ENCODE data around the gene GTF2IRD1. TPM values are rescaled to one million over a fixed set of nuclear protein-coding genes. Genes with fewer than 3 reads are reported as not detected.
A peak's percentile ranks its signal among the peaks of the same experiment; 100 is the strongest.

GTF2IRD1 gene
- total RNA-seq, 2 experiments from 2014 or later, result 4.9 to 6.6 TPM

DNA sequence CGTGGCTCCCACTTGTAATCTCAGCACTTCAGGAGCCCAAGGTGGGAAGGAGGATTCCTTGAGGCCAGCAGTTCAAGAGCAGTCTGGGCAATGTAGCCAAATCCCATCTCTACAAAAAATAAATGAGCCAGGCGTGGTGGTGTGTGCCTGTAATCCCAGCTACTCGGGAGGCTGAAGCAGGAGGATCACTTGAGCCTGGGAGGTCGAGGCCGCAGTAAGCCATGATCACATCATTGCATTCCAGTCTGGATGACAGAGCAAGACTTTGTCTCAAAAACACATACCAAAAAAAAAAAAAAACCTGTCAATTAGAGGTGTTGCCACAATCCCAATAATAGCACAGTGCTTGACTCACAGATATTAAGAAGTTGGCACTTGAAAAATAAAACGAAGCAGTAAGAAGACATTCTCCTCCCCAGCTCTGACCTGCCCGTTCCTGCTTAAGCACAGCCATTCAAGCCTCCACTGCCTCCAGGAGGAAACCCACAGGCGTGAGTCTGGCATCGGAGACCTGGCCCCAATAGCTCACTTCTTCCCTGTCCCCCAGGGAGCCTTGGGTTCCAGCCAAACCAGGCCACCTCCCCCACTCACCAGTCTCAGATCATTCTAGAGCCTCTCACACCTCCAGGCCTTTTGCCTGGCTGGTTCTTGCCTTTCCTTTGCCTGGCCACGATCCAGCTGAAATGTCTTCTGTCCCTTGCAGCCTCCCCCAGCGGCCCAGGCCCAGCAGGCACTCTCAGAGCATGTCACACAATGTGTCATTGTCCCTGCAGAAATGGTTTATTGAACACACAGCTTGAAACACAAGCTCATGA lies 158.5 kb downstream of the GTF2IRD1 start:
- no peaks in the 10 kb centered on the region for H3K36me3 Mint-ChIP-seq
- peaks cover 7% of the 10 kb centered on the region for H3K4me1 Mint-ChIP-seq (ENCODE audit: low read depth)
- H3K27ac Mint-ChIP-seq, result no peak overlapping the region
- H3K27me3 Mint-ChIP-seq, result no peaks in the 10 kb centered on the region
- no peak overlapping the region for H3K4me3 Mint-ChIP-seq
- intact Hi-C loops (cut with micrococcal nuclease), result no loop called here
- ChIA-PET CTCF (interaction anchor here (0.6 kb wide), 1 partner anchor 714 kb away, joined by 4 read pairs; no protein-coding TSS in a partner anchor), POLR2A (interaction anchor here (0.9 to 1.4 kb wide), 2 partner anchors 31 to 46 kb away, joined by 3 to 4 read pairs; no protein-coding TSS in a partner anchor)
- no peak for DNase-seq
- no peaks in the 10 kb centered on the region for H3K9me3 Mint-ChIP-seq

DNA sequence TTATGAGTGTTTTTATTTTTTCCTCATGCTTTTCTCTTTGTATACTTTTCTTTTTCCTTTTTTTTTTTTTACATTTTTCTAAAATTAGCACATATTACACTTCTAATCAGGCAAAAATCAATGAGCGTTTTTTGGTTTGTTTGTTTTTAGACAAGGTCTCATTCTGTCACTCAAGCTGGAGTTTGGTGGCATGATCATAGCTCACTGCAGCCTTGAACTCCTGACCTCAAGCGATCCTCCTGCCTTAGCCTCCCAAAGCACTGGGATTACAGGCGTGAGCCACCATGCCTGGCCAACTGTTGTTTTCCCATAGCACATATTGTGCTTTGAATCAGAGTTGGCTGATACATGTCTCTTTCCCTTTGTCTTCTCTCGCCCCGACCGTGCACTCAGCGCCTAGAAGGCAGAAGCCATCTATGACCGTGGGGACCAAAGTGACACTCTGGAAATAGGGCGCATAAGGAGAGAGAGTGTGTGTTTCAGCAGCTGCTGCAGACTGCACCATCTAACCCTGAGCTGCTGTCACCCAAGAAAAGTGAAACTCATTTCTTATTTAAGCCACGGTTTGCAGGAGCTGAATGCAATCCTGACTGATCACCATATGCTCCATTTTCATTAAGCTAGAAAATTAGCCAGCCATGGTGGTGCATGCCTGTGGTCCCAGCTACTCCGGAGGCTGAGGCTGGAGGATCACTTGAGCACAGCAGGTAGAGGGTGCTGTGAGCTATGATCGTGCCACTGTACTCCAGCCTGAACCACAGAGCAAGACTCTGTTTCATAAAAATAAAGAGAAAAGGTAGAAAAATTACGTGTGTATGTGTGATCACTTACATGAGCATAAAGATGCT lies 162.5 kb downstream of the GTF2IRD1 start:
- Mint-ChIP-seq H3K4me3 (no peak overlapping the region), H3K36me3 (no peaks in the 10 kb centered on the region), H3K27me3 (no peaks in the 10 kb centered on the region), H3K27ac (no peak overlapping the region), H3K4me1 (ENCODE audit: low read depth) (peaks cover 15% of the 10 kb centered on the region), H3K9me3 (no peaks in the 10 kb centered on the region)
- no peak for DNase-seq
- ChIA-PET POLR2A (no interaction called here), CTCF (interaction anchor here (0.7 kb wide), 1 partner anchor 945 kb away, joined by 3 read pairs; no protein-coding TSS in a partner anchor)
- intact Hi-C loops (cut with micrococcal nuclease), result no loop called here

DNA sequence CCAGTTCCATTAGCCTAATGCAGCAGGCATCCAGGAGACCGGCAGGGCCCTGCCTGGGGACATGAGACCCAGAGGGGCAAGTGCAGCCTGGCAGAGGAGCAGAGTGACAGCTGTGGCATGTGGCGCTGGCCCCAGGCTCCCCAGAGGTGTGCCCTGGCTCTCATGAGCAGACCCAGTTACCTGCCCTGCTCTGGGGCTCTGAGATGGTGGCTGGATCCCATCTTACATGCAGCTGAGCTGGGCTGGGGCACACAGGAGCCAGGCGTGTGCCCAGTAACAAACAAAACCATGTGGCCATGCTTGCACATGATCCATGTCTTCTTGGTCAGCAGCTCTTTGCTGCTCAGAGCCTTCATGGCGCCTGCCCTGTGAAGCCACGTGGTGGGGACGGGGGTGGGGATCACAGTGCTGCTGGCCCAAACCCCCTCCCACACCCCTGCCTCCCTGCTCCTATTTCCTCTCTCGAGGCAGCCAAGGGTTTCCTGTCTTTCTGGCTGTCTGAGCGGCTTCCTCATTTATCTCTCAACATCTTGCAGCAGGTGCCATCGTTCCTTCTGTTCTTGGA lies 163.6 kb downstream of the GTF2IRD1 start:
- intact Hi-C loops (cut with micrococcal nuclease), result no loop called here
- H3K36me3 Mint-ChIP-seq, result no peaks in the 10 kb centered on the region
- H3K27me3 Mint-ChIP-seq, result no peaks in the 10 kb centered on the region
- H3K27ac Mint-ChIP-seq, result no peak overlapping the region
- DNase-seq, result peak; percentile 21
- no peaks in the 10 kb centered on the region for H3K9me3 Mint-ChIP-seq
- peaks cover 15% of the 10 kb centered on the region for H3K4me1 Mint-ChIP-seq (ENCODE audit: low read depth)
- ChIA-PET CTCF (no interaction called here), POLR2A (no interaction called here)
- no peak overlapping the region for H3K4me3 Mint-ChIP-seq

DNA sequence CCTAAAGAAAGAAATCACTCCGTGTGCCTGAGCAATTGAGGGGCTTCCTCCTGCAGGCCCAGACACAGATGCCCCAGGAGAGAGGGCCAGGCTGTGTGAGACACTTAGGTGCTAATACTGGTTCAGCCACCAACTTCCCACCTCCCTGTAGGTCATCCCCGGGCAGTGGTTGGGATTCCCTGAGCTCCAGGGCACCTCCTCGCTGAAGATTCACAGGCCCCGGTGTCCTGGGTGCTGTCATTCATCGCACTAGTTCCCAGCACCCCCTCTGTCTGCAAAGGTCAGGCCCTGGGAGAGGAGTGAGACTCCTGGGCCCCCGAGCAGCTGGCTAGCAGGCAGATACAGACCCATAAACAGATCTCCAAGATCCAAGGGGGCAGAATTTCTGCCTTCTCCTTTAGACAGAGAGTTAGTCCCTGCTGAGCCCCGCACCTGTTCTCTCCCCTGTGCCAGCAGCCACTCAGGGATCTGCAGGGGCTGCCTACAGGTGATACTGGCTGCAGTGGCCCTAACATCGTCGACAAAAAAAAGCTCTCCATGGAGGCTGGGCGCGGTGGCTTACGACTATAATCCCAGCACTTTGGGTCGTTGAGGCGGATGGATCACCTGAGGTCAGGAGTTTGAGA lies 165.6 kb downstream of the GTF2IRD1 start:
- no peak for DNase-seq
- intact Hi-C loops (cut with micrococcal nuclease), result no loop called here
- Mint-ChIP-seq H3K36me3 (no peaks in the 10 kb centered on the region), H3K27me3 (no peaks in the 10 kb centered on the region), H3K9me3 (no peaks in the 10 kb centered on the region), H3K4me1 (ENCODE audit: low read depth) (peaks cover 15% of the 10 kb centered on the region), H3K4me3 (no peak overlapping the region), H3K27ac (no peak overlapping the region)
- ChIA-PET CTCF (no interaction called here), POLR2A (no interaction called here)

DNA sequence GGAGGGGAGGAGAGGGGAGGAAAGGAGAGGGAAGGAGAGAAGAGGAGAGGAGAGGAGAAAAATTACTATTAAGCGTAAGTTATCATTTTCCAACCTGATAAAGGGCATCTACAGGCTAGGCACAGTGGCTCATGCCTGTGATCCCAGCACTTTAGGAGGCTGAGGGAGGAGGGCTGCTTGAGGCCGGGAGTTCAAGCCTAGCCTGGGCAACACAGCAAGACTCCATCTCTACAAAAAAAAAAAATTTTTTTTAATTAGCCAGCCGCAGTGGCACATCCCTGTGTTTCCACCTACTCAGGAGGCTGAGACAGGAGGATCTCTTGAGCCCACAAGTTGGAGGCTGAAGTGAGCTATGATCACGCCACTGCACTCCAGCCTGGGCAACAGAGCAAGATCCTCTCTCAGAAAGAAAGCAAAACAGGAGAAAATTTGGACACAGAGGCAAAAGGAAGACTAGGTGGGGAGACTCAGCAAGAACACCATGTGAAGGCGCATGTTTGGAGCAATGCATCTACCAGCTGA lies 168.6 kb downstream of the GTF2IRD1 start:
- H3K9me3 Mint-ChIP-seq, result no peaks in the 10 kb centered on the region
- POLR2A ChIA-PET, result no interaction called here

DNA sequence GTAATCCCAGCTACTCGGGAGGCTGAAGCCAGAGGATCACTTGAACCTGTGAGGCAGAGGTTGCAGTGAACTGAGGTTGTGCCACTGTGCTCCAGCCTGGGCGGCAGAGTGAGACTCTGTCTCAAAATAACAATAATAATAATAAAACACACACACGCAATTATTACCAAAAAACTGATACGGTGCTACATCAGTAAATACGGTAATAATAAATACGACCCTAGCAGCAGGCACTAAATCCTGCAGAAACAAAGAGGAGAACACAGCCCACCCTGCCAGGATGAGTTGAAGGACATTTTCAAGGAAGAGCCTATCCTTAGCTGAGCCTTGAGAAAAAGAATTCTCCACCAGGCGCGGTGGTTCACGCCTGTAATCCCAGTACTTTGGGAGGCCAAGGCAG lies 169.4 kb downstream of the GTF2IRD1 start:
- H3K27me3 Mint-ChIP-seq, result no peaks in the 10 kb centered on the region
- intact Hi-C loops (cut with micrococcal nuclease), result no loop called here
- ChIA-PET POLR2A (no interaction called here), CTCF (no interaction called here)
- no peaks in the 10 kb centered on the region for H3K36me3 Mint-ChIP-seq
- no peak overlapping the region for H3K27ac Mint-ChIP-seq
- H3K4me3 Mint-ChIP-seq, result no peak overlapping the region
- H3K4me1 Mint-ChIP-seq (ENCODE audit: low read depth), result peaks cover under 1% of the 10 kb centered on the region
- no peak for DNase-seq
- no peaks in the 10 kb centered on the region for H3K9me3 Mint-ChIP-seq

More for the DNA sequence above, 168.6 kb downstream of the GTF2IRD1 start:
- H3K4me3 Mint-ChIP-seq, result no peak overlapping the region
- CTCF ChIA-PET, result no interaction called here
- no peak overlapping the region for H3K27ac Mint-ChIP-seq
- DNase-seq, result no peak
- H3K36me3 Mint-ChIP-seq, result no peaks in the 10 kb centered on the region
- peaks cover 8% of the 10 kb centered on the region for H3K4me1 Mint-ChIP-seq (ENCODE audit: low read depth)
- intact Hi-C loops (cut with micrococcal nuclease), result no loop called here
- H3K27me3 Mint-ChIP-seq, result no peaks in the 10 kb centered on the region

DNA sequence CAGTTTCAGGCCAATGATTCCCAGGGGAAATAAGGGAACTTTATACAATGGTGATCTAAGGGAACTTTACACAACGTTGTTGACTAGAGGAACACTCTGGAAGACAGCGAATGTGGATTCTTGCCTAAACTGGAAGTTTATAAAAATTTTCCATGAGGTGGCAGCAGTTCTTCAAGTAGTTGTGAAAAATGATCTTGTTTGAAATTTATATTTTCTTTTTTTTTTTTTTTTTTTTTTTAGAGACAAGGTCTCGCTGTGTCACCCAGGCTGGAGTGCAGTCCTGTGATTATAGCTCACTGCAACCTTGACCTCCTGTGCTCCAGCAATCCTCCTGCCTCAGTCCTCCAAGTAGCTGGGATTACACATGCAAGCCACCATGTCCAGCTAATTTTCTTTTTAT lies 171.7 kb downstream of the GTF2IRD1 start:
- Mint-ChIP-seq H3K9me3 (no peaks in the 10 kb centered on the region), H3K4me3 (no peak overlapping the region), H3K36me3 (no peaks in the 10 kb centered on the region), H3K27me3 (no peaks in the 10 kb centered on the region), H3K27ac (no peak overlapping the region), H3K4me1 (ENCODE audit: low read depth) (no peaks in the 10 kb centered on the region)
- intact Hi-C loops (cut with micrococcal nuclease), result no loop called here
- POLR2A ChIA-PET, result no interaction called here
- CTCF ChIA-PET, result interaction anchor here (0.6 kb wide), 1 partner anchor 67 kb away, joined by 3 read pairs; no protein-coding TSS in a partner anchor
- DNase-seq, result no peak

DNA sequence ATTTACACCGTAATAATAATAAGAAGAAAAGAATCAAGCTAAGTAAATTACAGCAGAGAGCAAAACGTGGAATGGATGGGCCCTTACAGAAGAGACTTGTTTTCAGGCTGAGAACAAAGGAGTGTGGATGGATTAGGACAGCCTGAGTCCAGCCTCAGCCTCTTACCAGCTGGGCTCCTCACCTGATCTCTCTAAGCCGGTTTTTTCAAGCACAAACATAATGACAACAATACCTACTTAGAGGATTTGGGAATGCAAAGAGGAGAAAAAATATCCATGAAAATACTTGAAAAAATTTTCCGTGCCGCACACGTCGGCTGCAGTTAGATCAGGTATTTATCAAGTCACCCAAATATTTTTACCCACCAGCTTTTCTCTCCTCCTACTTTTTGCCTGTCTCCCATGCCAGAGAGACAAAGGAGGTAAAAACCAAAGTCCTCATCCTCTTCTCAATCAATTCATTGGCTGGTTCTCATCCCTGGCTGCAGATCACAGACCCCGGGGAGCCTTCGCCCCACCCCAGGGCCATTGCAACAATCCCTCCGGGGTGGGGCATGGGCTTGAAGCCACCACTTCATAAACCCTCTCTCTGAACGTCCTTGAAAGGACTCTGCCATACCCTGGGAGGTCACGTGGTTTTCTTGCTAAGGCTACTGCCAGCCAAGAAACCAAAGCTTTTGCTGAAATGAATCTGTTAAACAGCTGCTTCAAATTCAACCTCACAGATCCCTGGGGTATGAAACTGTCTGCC lies 174.1 kb downstream of the GTF2IRD1 start:
- Mint-ChIP-seq H3K4me1 (ENCODE audit: low read depth) (no peaks in the 10 kb centered on the region), H3K36me3 (no peaks in the 10 kb centered on the region), H3K9me3 (no peaks in the 10 kb centered on the region), H3K27me3 (no peaks in the 10 kb centered on the region), H3K27ac (no peak overlapping the region), H3K4me3 (no peak overlapping the region)
- intact Hi-C loops (cut with micrococcal nuclease), result no loop called here
- POLR2A ChIA-PET, result no interaction called here
- CTCF ChIA-PET, result no interaction called here
- DNase-seq, result no peak

DNA sequence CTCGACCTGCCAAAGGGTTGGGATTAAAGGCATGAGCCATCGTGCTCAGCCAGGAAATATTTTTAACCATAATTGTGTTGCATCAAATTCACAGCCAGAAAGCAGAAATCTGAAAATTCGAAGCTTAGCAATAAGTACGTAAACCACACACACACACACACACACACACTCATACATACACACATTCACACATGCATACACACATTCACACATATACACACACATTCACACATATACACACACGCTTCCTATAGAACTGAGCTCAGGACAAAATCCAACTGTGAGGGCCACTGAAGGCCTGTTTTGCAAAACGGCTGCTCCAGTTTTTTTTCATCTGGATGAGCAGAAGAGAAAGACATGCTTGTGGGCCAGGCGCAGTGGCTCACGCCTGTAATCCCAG lies 178.8 kb downstream of the GTF2IRD1 start:
- CTCF ChIA-PET, result no interaction called here
- Mint-ChIP-seq H3K9me3 (no peaks in the 10 kb centered on the region), H3K4me3 (no peak overlapping the region), H3K4me1 (ENCODE audit: low read depth) (no peaks in the 10 kb centered on the region), H3K36me3 (no peaks in the 10 kb centered on the region), H3K27me3 (no peaks in the 10 kb centered on the region), H3K27ac (no peak overlapping the region)
- POLR2A ChIA-PET, result no interaction called here
- intact Hi-C loops (cut with micrococcal nuclease), result no loop called here
- DNase-seq, result no peak

GRCh38 chr7:74633451-74633921 lies 179.8 kb downstream of the GTF2IRD1 start:
- H3K36me3 Mint-ChIP-seq, result no peaks in the 10 kb centered on the region
- no peak for DNase-seq
- ChIA-PET CTCF (no interaction called here), POLR2A (no interaction called here)
- no peak overlapping the region for H3K4me3 Mint-ChIP-seq
- no peak overlapping the region for H3K27ac Mint-ChIP-seq
- intact Hi-C loops (cut with micrococcal nuclease), result no loop called here
- no peaks in the 10 kb centered on the region for H3K9me3 Mint-ChIP-seq
- no peaks in the 10 kb centered on the region for H3K27me3 Mint-ChIP-seq
- H3K4me1 Mint-ChIP-seq (ENCODE audit: low read depth), result no peaks in the 10 kb centered on the region

- CTCF ChIA-PET, result no interaction called here
- POLR2A ChIA-PET, result no interaction called here
- Mint-ChIP-seq H3K36me3 (no peaks in the 10 kb centered on the region), H3K27me3 (no peaks in the 10 kb centered on the region), H3K27ac (no peak overlapping the region), H3K4me3 (no peak overlapping the region), H3K4me1 (ENCODE audit: low read depth) (peaks cover 3% of the 10 kb centered on the region), H3K9me3 (no peaks in the 10 kb centered on the region)
- no peak for DNase-seq
- intact Hi-C loops (cut with micrococcal nuclease), result no loop called here
Measured at GRCh38 chr7:74637745-74638144, 184.0 kb downstream of the GTF2IRD1 start.

All from activated CD4-positive, alpha-beta memory T cell treated with anti-CD3 and anti-CD28 coated beads for 36 hours (primary cell).